GM19043 (cell line): ENCODE measurements around the gene PLXNA4.

Experiments
- ATAC-seq: cut with Tn5 transposase; IDR thresholded peaks from one replicate; pipeline ENCODE4 v1.9.1; 2021; ENCODE audit warnings: low read depth; ENCODE audit not compliant: unreplicated experiment

The PLXNA4 gene

GRCh38 chr7:132251327-132251659, 325.0 kb downstream of the PLXNA4 start:
- ATAC-seq, result no peak

GRCh38 chr7:132250480-132251326, 325.6 kb downstream of the PLXNA4 start:
- ATAC-seq, result no peak

GRCh38 chr7:132249256-132249971, 326.9 kb downstream of the PLXNA4 start:
- no peak for ATAC-seq

GRCh38 chr7:132248841-132249240, 327.4 kb downstream of the PLXNA4 start:
- no peak for ATAC-seq

- no peak for ATAC-seq
Measured at GRCh38 chr7:132247995-132248618, 328.2 kb downstream of the PLXNA4 start.

- no peak for ATAC-seq
Measured at GRCh38 chr7:132246591-132246990, 329.7 kb downstream of the PLXNA4 start.

- ATAC-seq, result no peak
Measured at GRCh38 chr7:132245539-132245938, 330.7 kb downstream of the PLXNA4 start.

- ATAC-seq, result no peak
Measured at GRCh38 chr7:132244903-132245480, 331.3 kb downstream of the PLXNA4 start.

GRCh38 chr7:132243463-132243862, 332.8 kb downstream of the PLXNA4 start:
- no peak for ATAC-seq

GRCh38 chr7:132243051-132243450, 333.2 kb downstream of the PLXNA4 start:
- ATAC-seq, result no peak

GRCh38 chr7:132242192-132242812, 334.0 kb downstream of the PLXNA4 start:
- no peak for ATAC-seq

- ATAC-seq, result no peak
Measured at GRCh38 chr7:132240821-132241422, 335.3 kb downstream of the PLXNA4 start.

GRCh38 chr7:132240262-132240661, 336.0 kb downstream of the PLXNA4 start:
- no peak for ATAC-seq

- no peak for ATAC-seq
Measured at GRCh38 chr7:132239422-132239994, 336.8 kb downstream of the PLXNA4 start.

- ATAC-seq, result no peak
Measured at GRCh38 chr7:132234711-132235110, 341.6 kb downstream of the PLXNA4 start.

GRCh38 chr7:132232406-132232805, 343.9 kb downstream of the PLXNA4 start:
- ATAC-seq, result no peak

- ATAC-seq, result no peak
Measured at GRCh38 chr7:132230462-132230861, 345.8 kb downstream of the PLXNA4 start.

GRCh38 chr7:132228240-132228639, 348.0 kb downstream of the PLXNA4 start:
- ATAC-seq, result no peak

GRCh38 chr7:132226957-132227290, 349.3 kb downstream of the PLXNA4 start:
- no peak for ATAC-seq
